Stomach (tissue), 4 donors: ENCODE results near the gene CCDC110.

Experiments
- CTCF ChIP-seq, 7 experiments: fragments of 450-650 bp in 4 of 7; fragments of 200-600 bp in 3 of 7; sonication (generic) in 3 of 7; IDR thresholded peaks; one replicate each; pipeline ENCODE4 v1.5.1; 2016 to 2019; ENCODE audit warnings: antibody characterized with exemption in 7 of 7, control low read depth in 2 of 7, mild to moderate bottlenecking in 1 of 7
- EP300 ChIP-seq: sonication (generic); formaldehyde crosslinking; IDR thresholded peaks from one replicate; pipeline ENCODE4 v1.6.1; 2017; ENCODE audit warnings: antibody characterized with exemption
- POLR2A ChIP-seq, 4 donors: fragments of 450-650 bp; IDR thresholded peaks; one replicate each; pipeline ENCODE4 v1.6.1; 2016; ENCODE audit warnings: antibody characterized with exemption in 4 of 4, control low read depth in 2 of 4, mild to moderate bottlenecking in 1 of 4, moderate library complexity in 1 of 4
- POLR2AphosphoS5 ChIP-seq, 3 donors: sonication (generic); formaldehyde crosslinking; IDR thresholded peaks; one replicate each; pipeline ENCODE4 v1.6.1; 2016; ENCODE audit warnings: antibody characterized with exemption in 3 of 3

DNA sequence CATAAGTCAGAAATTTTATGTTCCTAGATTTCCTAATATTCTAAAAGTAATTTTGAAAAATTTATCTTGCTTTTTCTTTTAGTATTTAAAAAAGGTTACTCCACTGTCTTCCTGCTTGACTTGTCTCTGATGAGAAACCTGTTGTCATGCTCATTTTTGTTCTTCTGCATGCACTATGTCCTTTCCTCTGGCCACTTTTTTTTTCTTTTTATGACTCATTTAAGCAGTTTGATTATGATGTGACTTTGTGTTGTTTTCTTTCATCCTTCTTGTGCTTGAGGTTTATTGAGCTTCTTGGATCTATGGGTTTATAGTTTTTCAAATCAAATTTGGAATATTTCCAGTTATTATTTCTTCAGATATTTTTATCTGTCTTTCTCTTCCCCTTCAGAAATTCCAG, 33.7 kb downstream of the CCDC110 start:
- TF ChIP-seq CTCF (IDR thresholded peaks at IDR 0.05): no peak
- no peak for TF ChIP-seq POLR2A (IDR thresholded peaks at IDR 0.05)
- TF ChIP-seq POLR2AphosphoS5 (IDR thresholded peaks at IDR 0.05): no peak
- TF ChIP-seq EP300: no peak
